ENCODE results near the gene AATK. TPM values are rescaled to one million over a fixed set of nuclear protein-coding genes. Genes with fewer than 3 reads are reported as not detected.

AATK gene
- total RNA-seq, 4 donors from 2014 or later, result 23.9 to 190 (median 123) TPM

DNA sequence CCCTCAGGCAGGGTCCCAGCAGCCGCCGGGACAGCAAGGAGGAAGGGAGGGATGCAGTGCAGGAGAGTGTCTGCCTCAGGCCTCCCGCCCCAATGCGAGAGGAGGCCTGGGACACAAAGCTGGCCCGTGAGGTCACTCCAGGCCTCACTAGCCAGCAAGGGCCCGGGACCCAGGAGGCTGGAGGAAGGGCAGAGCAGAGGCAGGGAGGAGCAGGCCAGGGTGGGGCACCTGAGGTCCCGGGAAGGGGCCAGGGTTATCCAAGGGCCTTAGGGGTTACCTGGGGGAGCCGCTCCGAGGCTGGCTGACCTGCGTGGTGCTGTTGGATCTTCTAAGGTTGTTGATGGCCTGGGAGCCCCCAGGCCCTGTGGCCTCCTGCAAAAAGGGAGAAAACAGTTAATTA, 42.6 kb upstream of the AATK start:
- Histone ChIP-seq H3K4me1 (no peaks in the 10 kb centered on the region), H3K4me3 (no peak overlapping the region), H3K27me3 (no peaks in the 10 kb centered on the region), H3K27ac (no peak overlapping the region), H3K9me3 (no peaks in the 10 kb centered on the region), H3K36me3 (no peaks in the 10 kb centered on the region)
- no peak for TF ChIP-seq POLR2A (IDR thresholded peaks at IDR 0.05)
- TF ChIP-seq, protein P1, sequence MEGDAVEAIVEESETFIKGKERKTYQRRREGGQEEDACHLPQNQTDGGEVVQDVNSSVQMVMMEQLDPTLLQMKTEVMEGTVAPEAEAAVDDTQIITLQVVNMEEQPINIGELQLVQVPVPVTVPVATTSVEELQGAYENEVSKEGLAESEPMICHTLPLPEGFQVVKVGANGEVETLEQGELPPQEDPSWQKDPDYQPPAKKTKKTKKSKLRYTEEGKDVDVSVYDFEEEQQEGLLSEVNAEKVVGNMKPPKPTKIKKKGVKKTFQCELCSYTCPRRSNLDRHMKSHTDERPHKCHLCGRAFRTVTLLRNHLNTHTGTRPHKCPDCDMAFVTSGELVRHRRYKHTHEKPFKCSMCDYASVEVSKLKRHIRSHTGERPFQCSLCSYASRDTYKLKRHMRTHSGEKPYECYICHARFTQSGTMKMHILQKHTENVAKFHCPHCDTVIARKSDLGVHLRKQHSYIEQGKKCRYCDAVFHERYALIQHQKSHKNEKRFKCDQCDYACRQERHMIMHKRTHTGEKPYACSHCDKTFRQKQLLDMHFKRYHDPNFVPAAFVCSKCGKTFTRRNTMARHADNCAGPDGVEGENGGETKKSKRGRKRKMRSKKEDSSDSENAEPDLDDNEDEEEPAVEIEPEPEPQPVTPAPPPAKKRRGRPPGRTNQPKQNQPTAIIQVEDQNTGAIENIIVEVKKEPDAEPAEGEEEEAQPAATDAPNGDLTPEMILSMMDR (IDR thresholded peaks at IDR 0.05), result no peak
- no peak for DNase-seq

GRCh38 chr17:81207610-81208581, 41.9 kb upstream of the AATK start:
- H3K36me3 ChIP-seq, result no peaks in the 10 kb centered on the region
- no peak for TF ChIP-seq POLR2A (IDR thresholded peaks at IDR 0.05)
- TF ChIP-seq, protein P1 (IDR thresholded peaks at IDR 0.05), result no peak
- no peaks in the 10 kb centered on the region for H3K9me3 ChIP-seq
- no peaks in the 10 kb centered on the region for H3K4me1 ChIP-seq
- no peak for DNase-seq
- no peak overlapping the region for H3K4me3 ChIP-seq
- H3K27ac ChIP-seq, result no peak overlapping the region
- H3K27me3 ChIP-seq, result no peaks in the 10 kb centered on the region

GRCh38 chr17:81206657-81207056, 40.6 kb upstream of the AATK start:
- TF ChIP-seq POLR2A (IDR thresholded peaks at IDR 0.05), result no peak
- TF ChIP-seq, protein P1 (IDR thresholded peaks at IDR 0.05), result no peak
- H3K4me1 ChIP-seq, result no peaks in the 10 kb centered on the region
- H3K27me3 ChIP-seq, result no peaks in the 10 kb centered on the region
- no peak for DNase-seq
- H3K9me3 ChIP-seq, result no peaks in the 10 kb centered on the region
- no peak overlapping the region for H3K27ac ChIP-seq
- H3K36me3 ChIP-seq, result no peaks in the 10 kb centered on the region
- H3K4me3 ChIP-seq, result no peak overlapping the region

DNA sequence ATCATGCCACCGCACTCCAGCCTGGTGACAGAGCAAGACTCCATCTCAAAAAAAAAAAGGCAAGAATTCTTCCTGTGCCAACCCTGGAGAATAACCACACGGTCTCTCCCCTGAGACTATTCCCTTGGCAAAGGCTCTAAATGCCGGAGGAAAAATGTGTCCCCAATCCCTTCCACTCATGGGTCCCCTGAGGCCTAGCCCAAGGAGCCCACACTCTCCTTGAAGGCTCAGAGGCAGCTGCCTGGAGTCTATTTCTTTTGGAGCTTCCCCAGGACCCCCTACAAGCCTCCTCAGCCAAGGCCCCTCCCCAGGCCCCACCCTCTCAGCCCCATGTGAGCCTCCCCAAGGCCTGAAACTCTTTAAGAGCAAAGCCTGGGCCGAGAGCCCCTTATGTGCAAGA, 40.1 kb upstream of the AATK start:
- no peak for DNase-seq
- TF ChIP-seq, protein P1 (IDR thresholded peaks at IDR 0.05), result no peak
- no peak for TF ChIP-seq POLR2A (IDR thresholded peaks at IDR 0.05)
- H3K27ac ChIP-seq, result no peak overlapping the region
- no peaks in the 10 kb centered on the region for H3K36me3 ChIP-seq
- no peaks in the 10 kb centered on the region for H3K9me3 ChIP-seq
- H3K27me3 ChIP-seq, result no peaks in the 10 kb centered on the region
- H3K4me1 ChIP-seq, result no peaks in the 10 kb centered on the region
- no peak overlapping the region for H3K4me3 ChIP-seq

GRCh38 chr17:81204578-81204977, 38.6 kb upstream of the AATK start:
- no peak for DNase-seq
- Histone ChIP-seq H3K36me3 (no peaks in the 10 kb centered on the region), H3K9me3 (no peaks in the 10 kb centered on the region), H3K4me1 (no peaks in the 10 kb centered on the region), H3K27me3 (no peaks in the 10 kb centered on the region), H3K27ac (no peak overlapping the region), H3K4me3 (no peak overlapping the region)
- TF ChIP-seq, protein P1 (IDR thresholded peaks at IDR 0.05), result no peak
- TF ChIP-seq POLR2A (IDR thresholded peaks at IDR 0.05), result no peak
